GM19240 (cell line): Measurements from ENCODE around the gene NEO1.
A peak's percentile ranks its signal among the peaks of the same experiment; 100 is the strongest.

ENCODE experiments used
- DNase-seq: peaks from one replicate; pipeline ENCODE4 v3.0.0; 2011; ENCODE audit warnings: low spot score; ENCODE audit not compliant: insufficient read length

NEO1 gene

GRCh38 chr15:73328981-73329380 is 276.7 kb downstream of the NEO1 start:
- DNase-seq: no peak

- no peak for DNase-seq
Observed at GRCh38 chr15:73329501-73330200, 277.4 kb downstream of the NEO1 start.

DNA sequence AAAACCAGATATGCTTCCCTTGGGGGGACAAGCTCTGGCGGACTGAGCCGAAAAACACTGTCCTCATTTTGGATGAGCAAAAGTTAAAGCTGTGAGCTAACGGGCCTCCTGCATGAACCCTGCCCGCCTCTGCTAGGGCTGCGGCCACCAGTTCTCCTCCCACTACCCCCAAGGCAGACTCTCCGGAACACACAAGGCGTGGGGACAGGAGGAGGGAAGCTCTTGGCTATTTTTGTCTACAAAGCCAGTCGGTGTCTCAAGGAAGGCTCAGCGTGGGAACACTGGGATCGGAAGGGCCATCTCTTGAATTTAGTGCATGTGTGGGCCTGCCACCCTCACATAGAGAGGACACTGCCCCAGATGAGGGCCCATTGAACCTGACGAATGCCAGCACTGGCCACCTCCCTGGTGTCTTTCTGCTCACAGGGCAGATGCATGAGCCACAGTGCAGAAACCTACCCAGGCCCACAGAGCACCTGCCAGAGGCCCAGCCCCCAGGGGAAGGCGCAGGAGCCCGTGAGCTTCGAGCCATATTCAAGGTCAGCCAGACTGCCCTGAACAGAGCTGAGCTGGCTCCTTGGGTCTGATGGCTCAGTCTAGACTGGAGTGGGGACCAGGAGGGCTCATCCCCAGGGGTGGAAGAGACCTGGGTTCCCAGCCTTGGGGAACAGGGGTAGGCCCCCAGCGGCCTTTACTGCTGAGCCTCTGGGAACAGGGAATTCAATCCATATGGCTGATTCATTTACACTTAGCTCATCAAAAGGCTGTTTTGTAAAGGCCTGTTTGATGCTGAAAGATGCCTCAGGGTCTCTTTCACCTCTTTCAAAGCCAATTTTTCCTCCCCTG is 278.2 kb downstream of the NEO1 start:
- no peak for DNase-seq

GRCh38 chr15:73331501-73331900 is 279.2 kb downstream of the NEO1 start:
- DNase-seq: no peak

GRCh38 chr15:73331991-73332925 is 280.0 kb downstream of the NEO1 start:
- no peak for DNase-seq

GRCh38 chr15:73333001-73333400 is 280.7 kb downstream of the NEO1 start:
- DNase-seq: no peak

GRCh38 chr15:73334086-73334485 is 281.8 kb downstream of the NEO1 start:
- no peak for DNase-seq

DNA sequence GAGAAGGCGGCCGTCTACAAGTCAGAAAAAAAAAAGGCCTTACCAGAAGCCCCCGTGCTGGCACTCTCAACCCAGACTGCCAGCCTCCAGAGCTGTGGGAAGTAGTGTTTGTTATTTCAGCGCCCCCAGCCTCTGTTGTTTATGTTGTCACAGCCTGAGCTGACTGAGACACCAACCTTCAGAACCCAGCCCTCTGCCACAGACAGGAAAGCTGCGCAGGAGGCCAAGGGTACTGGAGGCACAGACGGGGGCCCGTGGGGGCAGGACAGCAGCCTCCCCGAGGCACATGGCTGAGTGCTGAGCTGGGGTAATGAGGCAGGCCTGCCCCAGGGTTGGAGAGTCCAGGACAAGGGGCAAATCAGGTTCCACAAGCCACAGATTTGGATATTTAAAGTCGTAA is 282.8 kb downstream of the NEO1 start:
- no peak for DNase-seq

- DNase-seq: no peak
Observed at GRCh38 chr15:73335471-73335870, 283.2 kb downstream of the NEO1 start.

GRCh38 chr15:73336756-73337155 is 284.5 kb downstream of the NEO1 start:
- no peak for DNase-seq

DNA sequence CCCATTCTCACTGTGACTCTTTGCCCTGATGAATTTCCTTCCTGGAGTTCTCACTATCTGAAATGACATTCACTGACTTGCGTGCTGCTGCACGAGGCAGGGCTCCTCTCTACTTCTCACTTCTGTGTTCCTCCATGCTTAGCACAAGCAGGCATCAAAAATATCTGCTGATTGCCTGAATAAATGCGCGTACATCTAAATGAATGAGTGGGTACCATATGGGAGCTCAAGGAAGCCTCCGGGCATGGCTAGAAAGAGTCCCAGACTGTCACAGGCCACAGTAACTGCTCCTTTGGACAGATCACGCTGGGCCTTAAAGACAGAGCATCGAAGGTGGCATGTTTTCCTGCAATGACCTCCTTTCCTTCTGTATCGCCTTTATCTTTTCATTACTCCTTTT is 284.9 kb downstream of the NEO1 start:
- no peak for DNase-seq

- no peak for DNase-seq
Observed at GRCh38 chr15:73338058-73338457, 285.8 kb downstream of the NEO1 start.

DNA sequence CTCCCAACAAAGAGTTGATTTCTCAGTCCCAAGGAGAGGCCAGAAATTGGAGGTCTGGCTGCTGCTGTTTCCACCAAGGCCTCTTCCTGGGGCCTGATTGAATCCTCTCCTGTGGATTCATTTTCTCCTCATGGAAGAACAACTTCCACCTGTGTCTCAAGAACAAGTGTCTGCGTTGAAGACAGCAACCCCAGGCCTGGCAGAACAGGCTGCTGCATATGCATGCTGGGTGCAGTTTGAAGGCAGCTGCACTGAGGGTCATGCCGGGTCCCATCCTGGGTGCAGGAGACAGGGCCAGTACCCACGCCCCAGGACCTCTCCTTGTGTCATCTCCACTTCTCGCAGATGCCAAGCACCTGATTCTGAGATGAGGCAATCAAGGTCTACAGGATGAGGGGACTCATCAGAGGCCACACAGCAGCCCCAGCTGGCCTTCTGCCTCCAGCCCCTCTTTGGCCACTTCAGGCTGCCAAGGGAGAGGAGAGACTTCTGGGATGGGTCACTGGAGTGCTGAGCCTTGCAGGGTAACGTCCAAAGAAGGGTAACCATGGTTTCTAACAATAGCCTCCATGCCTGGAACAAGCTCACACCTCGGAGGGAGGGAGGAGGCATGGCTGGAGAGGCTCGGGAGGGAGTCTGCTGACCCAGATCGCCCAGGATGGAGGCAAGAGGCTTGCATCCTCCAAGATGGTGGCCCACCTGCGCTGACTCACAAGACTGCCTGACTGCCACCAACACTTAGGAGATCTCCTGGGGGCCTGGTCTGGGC is 286.5 kb downstream of the NEO1 start:
- DNase-seq: no peak

- DNase-seq: no peak
Observed at GRCh38 chr15:73340502-73341192, 288.4 kb downstream of the NEO1 start.

GRCh38 chr15:73341886-73342600 is 289.8 kb downstream of the NEO1 start:
- DNase-seq: no peak

DNA sequence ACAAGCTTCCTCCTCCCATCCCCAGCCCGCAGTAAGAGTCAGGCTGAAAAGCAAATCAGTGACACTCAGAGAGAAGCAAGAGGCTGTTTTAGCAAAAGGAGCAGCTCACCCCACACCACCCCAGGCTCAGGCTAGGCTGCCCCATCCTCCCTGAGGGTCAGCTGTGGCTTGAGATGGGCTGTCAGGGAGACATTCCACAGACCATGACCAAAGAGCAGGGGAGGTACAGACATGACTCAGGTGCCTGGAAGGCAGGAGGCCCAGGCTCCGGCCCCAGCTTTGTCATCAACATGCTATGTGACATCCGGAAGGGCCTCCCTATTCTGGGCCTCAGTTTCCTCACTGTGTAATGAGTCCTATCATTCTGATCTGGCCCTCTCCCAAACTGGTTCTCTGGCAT is 291.8 kb downstream of the NEO1 start:
- no peak for DNase-seq

- no peak for DNase-seq
Observed at GRCh38 chr15:73345658-73346057, 293.4 kb downstream of the NEO1 start.

DNA sequence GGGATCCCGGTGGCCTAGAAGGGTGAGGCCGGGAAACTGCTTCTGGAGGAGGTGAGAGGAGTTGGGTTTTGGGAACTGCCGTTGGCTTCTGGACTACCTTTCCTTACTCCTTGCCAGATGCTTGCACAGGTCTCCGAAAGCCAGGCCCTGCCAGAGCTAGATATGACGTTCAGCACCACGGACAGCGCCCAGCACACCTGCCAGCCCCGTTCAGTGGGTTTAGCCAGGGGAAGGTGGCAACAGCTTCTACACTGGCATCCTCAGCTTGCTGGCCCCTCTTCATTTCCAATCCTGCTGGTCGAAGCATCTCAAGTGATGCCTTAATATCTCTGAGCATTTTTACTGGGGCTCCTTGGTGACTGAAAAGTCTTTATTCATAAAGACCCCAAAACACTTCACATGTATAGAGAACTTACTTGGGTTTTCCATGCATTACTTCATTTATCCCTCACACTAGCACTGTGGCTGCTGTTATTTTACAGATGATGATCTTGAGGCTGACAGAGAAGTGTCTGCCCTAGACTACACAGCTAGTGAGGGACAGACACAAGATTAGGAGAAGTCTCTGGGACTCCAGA is 294.6 kb downstream of the NEO1 start:
- peak; percentile 82 for DNase-seq

DNA sequence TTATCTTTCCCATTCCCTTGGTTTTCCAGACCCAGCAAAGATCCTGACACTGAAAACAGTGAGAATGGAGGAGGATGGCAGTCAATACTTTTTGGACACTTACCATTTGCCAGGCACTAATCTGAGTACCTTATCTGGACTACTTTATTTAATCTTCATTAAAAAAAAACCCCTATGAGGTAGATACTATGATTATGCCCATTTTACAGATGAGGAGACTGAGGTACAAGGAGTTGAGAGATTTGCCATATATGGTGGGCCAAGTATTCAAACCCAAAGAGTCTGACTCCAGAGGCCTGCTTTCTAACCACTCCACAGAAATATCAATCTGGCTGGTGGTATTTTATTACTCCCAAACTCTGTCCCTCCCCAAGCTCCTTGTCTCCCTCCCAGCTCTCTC is 296.9 kb downstream of the NEO1 start:
- DNase-seq: no peak
